ENCODE data around the gene SETBP1.

Gene SETBP1

GRCh38 chr18:44733069-44733753 lies 52.5 kb downstream of the SETBP1 start:
- DNase-seq = peak; percentile 38

- no peak for DNase-seq
Observed at GRCh38 chr18:44733754-44734465, 53.2 kb downstream of the SETBP1 start.

GRCh38 chr18:44735096-44735495 lies 54.4 kb downstream of the SETBP1 start:
- no peak for DNase-seq

- DNase-seq = no peak
Observed at GRCh38 chr18:44736664-44737380, 56.1 kb downstream of the SETBP1 start.

- no peak for DNase-seq
Observed at GRCh38 chr18:44737623-44738022, 56.9 kb downstream of the SETBP1 start.

GRCh38 chr18:44740000-44740399 lies 59.3 kb downstream of the SETBP1 start:
- no peak for DNase-seq

GRCh38 chr18:44741085-44741484 lies 60.4 kb downstream of the SETBP1 start:
- no peak for DNase-seq

- no peak for DNase-seq
Observed at GRCh38 chr18:44741511-44741910, 60.8 kb downstream of the SETBP1 start.

GRCh38 chr18:44742126-44742525 lies 61.4 kb downstream of the SETBP1 start:
- no peak for DNase-seq

- no peak for DNase-seq
Observed at GRCh38 chr18:44742718-44743311, 62.1 kb downstream of the SETBP1 start.

GRCh38 chr18:44743631-44744030 lies 62.9 kb downstream of the SETBP1 start:
- DNase-seq = no peak

GRCh38 chr18:44744161-44745121 lies 63.8 kb downstream of the SETBP1 start:
- no peak for DNase-seq

GRCh38 chr18:44747157-44747556 lies 66.5 kb downstream of the SETBP1 start:
- no peak for DNase-seq

- DNase-seq = no peak
Observed at GRCh38 chr18:44748582-44748981, 67.9 kb downstream of the SETBP1 start.

GRCh38 chr18:44750774-44751173 lies 70.1 kb downstream of the SETBP1 start:
- DNase-seq = no peak

GRCh38 chr18:44754567-44754966 lies 73.9 kb downstream of the SETBP1 start:
- no peak for DNase-seq

- DNase-seq = peak; percentile 70
Observed at GRCh38 chr18:44758861-44759631, 78.4 kb downstream of the SETBP1 start.

- peak; percentile 11 for DNase-seq
Observed at GRCh38 chr18:44759925-44760342, 79.2 kb downstream of the SETBP1 start.

- no peak for DNase-seq
Observed at GRCh38 chr18:44761812-44762211, 81.1 kb downstream of the SETBP1 start.

- no peak for DNase-seq
Observed at GRCh38 chr18:44763327-44763726, 82.6 kb downstream of the SETBP1 start.

GRCh38 chr18:44764863-44765262 lies 84.2 kb downstream of the SETBP1 start:
- DNase-seq = no peak

Data from stimulated activated CD4-positive, alpha-beta T cell treated with anti-CD3 and anti-CD28 coated beads, Interleukin-4, amount 100 ng/mL, for 24 hours (primary cell).